HepG2 (cell line): Measurements from ENCODE around the gene TBC1D19.

Experiments
- MAFK ChIP-seq, 2 experiments: IDR thresholded peaks in 1 of 2; conservative IDR thresholded peaks in 1 of 2; 2 replicates each; pipeline ENCODE4 v1.6.1; 2011; ENCODE audit warnings: improper control_type of control experiment in 2 of 2, low read length in 2 of 2
- PAWR ChIP-seq: sonication (generic); formaldehyde crosslinking; IDR thresholded peaks from 2 replicates; pipeline ENCODE4 v1.4.0; 2020; ENCODE audit warnings: missing genetic modification reagents, mild to moderate bottlenecking, borderline replicate concordance
- TBL1XR1 ChIP-seq: fragments of 150-350 bp; IDR thresholded peaks from 2 replicates; pipeline ENCODE4 v1.6.1; 2014; ENCODE audit warnings: borderline replicate concordance, low read length; ENCODE audit not compliant: partially characterized antibody
- TRAFD1 ChIP-seq: sonication (generic); formaldehyde crosslinking; IDR thresholded peaks from 2 replicates; pipeline ENCODE4 v1.5.1; 2020; ENCODE audit warnings: missing genetic modification reagents, mild to moderate bottlenecking, borderline replicate concordance
- ZNF260 ChIP-seq: sonication (generic); formaldehyde crosslinking; IDR thresholded peaks from 2 replicates; pipeline ENCODE4 v1.4.0; 2020; ENCODE audit warnings: missing genetic modification reagents, low read depth, mild to moderate bottlenecking, borderline replicate concordance
- TF ChIP-seq, protein P1 (sequence below): sonication (generic); formaldehyde crosslinking; IDR thresholded peaks from 2 replicates; pipeline ENCODE4 v1.5.0; 2020; ENCODE audit warnings: mild to moderate bottlenecking, missing genetic modification reagents, moderate library complexity

GRCh38 chr4:26726655-26727387 lies 142.9 kb downstream of the TBC1D19 start:
- TF ChIP-seq PAWR: no peak
- TF ChIP-seq TRAFD1 (CRISPR knock-in tag): no peak
- TF ChIP-seq, protein P1, sequence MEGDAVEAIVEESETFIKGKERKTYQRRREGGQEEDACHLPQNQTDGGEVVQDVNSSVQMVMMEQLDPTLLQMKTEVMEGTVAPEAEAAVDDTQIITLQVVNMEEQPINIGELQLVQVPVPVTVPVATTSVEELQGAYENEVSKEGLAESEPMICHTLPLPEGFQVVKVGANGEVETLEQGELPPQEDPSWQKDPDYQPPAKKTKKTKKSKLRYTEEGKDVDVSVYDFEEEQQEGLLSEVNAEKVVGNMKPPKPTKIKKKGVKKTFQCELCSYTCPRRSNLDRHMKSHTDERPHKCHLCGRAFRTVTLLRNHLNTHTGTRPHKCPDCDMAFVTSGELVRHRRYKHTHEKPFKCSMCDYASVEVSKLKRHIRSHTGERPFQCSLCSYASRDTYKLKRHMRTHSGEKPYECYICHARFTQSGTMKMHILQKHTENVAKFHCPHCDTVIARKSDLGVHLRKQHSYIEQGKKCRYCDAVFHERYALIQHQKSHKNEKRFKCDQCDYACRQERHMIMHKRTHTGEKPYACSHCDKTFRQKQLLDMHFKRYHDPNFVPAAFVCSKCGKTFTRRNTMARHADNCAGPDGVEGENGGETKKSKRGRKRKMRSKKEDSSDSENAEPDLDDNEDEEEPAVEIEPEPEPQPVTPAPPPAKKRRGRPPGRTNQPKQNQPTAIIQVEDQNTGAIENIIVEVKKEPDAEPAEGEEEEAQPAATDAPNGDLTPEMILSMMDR (CRISPR knock-in tag): no peak
- no peak for TF ChIP-seq ZNF260 (CRISPR knock-in tag)
- TF ChIP-seq TBL1XR1: no peak
- TF ChIP-seq MAFK (conservative IDR thresholded peaks at IDR 0.05 in 1 of 2, IDR thresholded peaks at IDR 0.05 in 1 of 2; ENCODE audit: low read length in 2 of 2): no peak
